Left cardiac atrium (tissue), 4 donors: ENCODE data around the gene UBE2B. TPM values are rescaled to one million over a fixed set of nuclear protein-coding genes. Genes with fewer than 3 reads are reported as not detected.
A peak's percentile ranks its signal among the peaks of the same experiment; 100 is the strongest.

Source experiments
- ATAC-seq, 2 donors: fragments of 200-7000 bp; cut with Tn5 transposase; one replicate each; pipeline ENCODE4 v1.9.1; 2020; ENCODE audit warnings: mild to moderate bottlenecking in 2 of 2, moderate library complexity in 2 of 2
- DNase-seq: peaks from one replicate; pipeline ENCODE4 v3.0.0-alpha.2; 2020
- intact Hi-C, 2 donors: fragments of 100-400 bp; cut with DNase I; formaldehyde crosslinking; loops; one replicate each; pipeline versions ENCODE4 v1.14.1 to v1.15.1; 2022 to 2023
- total RNA-seq, 2 donors: library from RNA; stranded (reverse); fragmentation: NEBNext Ultra II Directional; extraction: Animal tissue kit (Norgen Biotek cat#: 25700); gene quantifications; one replicate each; pipeline ENCODE4 v1.2.1, GENCODE V29; 2021
- donor health status: DM: no; HTN: yes; CAD: no.
- donor health status: DM: no; HTN: yes; CAD: no; lungs with severe emphysema.
- donor health status: DM: yes; HTN: yes; CAD: no.
- donor health status: Dilated cardiomyopathy.

UBE2B gene
- total RNA-seq, 2 donors from 2014 or later: 146 to 166 TPM

DNA sequence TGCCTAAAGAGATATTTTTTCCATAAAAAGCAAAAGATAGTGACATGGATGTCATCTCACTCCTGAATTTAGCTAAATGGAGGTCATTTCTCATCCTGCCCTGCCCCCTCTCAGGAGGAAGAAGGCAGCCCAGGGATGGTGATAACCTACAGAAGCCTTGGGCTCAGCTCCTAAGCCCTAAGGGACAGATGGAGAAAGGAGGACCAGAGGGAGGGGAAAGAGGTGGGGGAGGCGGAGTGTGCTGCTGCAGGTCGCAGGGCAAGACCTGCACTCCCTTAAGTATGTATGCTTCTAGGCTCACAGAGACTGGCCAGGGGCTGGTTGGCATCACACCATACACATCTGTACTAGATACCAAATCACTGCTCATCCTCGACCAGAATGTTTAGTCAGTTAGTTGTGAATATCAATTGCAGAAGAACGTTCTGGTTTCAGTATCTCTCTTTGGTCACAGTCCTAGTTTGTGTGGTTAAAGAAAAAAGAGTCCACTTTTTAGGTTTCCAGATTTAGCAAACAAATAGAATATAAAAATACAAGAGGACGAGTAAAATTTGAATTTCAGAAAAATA, 58.7 kb downstream of the UBE2B start:
- intact Hi-C loops: loop anchor here in 1 of 2 donors (10.0 kb wide), 1 partner anchor 145 kb away; no protein-coding TSS in a partner anchor
- DNase-seq (no peak), ATAC-seq (no peak)

DNA sequence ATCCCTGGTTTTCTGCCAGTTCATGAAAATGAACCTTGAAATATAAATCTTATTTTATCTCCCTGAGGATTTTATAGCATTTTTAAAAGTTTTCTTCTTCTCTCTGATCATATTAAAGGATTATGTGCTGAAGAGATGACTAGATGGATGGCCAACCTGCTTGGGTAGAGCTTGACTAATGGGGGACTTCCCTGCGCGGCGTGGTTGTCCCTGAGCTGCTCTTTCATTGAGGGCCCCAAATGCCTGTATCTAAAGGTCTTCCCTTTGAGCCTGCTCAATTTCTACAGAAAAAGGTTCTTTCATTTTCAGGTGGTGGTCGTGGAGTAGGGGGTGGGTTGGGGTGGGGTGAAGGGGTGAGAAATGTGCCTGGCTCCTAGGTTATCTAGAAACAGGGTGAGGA, 60.8 kb downstream of the UBE2B start:
- no peak for ATAC-seq
- intact Hi-C loops: loop anchor here in 1 of 2 donors (10.0 kb wide), 1 partner anchor 143 kb away; no protein-coding TSS in a partner anchor

DNA sequence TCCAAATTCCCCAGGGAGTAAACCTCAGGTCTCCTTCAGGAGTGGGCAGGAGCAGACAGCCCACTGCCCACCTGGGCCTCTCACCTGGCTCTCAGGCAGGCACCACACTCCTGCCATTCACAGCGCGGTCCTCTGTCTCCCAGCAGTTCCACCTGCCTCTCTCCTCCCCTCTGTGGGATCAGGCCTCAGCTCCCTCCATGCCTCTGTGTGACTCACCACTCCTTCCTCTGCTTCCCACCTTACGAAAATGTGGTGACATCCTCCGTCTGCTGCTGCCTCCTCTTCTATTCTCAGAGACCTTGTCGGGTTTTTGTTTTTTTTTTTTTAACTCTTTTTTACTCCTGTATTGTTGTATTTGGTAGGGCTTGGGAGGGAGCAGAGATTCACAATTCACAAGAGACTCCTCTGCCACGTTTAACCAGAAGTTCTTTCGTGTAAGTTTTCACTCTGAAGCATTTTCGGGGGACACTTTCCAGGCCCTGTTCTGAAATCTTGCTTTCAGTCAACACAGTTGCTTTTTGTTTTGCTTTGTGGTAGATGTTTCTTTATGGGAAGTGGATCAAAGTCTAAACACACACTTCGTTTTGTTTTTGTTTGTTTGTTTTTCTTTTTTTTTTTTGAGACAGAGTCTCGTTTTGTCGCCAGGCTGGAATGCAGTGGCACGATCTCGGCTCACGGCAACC, 61.4 kb downstream of the UBE2B start:
- intact Hi-C loops: loop anchor here in 1 of 2 donors (10.0 kb wide), 1 partner anchor 142 kb away; no protein-coding TSS in a partner anchor
- DNase-seq (no peak), ATAC-seq (no peak)

More for the DNA sequence above, 60.8 kb downstream of the UBE2B start:
- no peak for DNase-seq

DNA sequence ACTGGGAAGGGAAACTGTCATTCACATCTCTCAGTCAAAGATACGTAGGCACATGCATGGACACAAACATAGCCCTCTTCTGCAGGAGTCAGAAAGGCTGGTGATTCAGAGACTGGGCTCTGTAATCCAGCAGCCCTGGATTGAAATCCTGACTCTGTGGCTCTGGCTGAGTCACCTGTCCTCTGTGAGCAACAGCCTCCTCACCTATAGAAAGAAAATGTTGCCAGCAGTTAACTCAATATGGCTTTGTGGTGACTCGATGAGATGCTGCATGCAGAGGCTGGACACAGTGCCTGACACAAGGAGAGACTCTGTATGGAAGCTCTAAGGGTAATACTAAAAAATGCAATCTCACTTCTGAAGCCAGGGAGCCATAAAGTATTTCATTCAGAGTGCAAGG, 64.2 kb downstream of the UBE2B start:
- intact Hi-C loops: loop anchor here in 1 of 2 donors (10.0 kb wide), 1 partner anchor 139 kb away; no protein-coding TSS in a partner anchor
- ATAC-seq: no peak

DNA sequence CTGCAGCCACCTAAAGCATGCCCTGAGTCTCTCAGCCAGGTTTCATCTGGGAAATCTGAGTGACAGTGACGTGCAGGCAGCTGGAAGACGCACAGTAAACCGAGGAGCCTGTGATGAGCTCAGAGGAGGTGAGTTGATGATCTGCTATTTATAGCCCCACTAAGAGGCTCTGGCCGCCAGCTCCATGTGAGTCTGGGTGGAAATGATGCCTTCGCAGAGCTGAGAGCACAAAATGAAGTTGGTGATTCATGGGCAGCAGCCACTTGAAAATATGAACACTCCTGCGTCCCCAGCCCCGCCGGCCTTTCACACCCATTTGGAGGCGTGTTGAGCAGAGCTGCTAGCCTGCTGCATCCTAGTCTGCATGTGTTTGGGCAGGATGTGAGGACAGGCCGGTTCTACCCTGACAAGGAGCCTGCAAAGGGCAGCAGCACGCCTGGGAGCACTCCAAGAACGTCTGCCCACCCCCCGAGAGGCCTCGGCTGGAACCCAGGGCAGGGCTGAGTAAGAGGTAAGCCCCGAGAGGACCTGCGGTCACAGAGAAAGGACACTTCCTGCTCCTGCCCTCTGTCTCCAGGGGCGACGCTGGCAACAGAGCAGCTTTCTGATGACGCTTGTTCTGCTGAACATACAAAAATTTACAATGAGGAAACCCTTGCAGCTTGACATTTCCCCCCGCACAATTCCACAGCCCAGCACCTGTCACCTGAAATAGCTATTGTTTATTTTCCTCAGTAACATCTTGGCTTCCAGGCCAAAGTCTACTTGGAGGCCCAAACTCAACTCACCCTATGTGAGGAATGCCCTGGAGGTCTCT, 65.4 kb downstream of the UBE2B start:
- intact Hi-C loops: loop anchor here in 1 of 2 donors (2.0 to 10.0 kb wide), 2 partner anchors 90 to 138 kb away; no protein-coding TSS in a partner anchor
- peak; percentile 75 to 78 for ATAC-seq
- peak; percentile 74 for DNase-seq

More for the DNA sequence above, 64.2 kb downstream of the UBE2B start:
- no peak for DNase-seq

DNA sequence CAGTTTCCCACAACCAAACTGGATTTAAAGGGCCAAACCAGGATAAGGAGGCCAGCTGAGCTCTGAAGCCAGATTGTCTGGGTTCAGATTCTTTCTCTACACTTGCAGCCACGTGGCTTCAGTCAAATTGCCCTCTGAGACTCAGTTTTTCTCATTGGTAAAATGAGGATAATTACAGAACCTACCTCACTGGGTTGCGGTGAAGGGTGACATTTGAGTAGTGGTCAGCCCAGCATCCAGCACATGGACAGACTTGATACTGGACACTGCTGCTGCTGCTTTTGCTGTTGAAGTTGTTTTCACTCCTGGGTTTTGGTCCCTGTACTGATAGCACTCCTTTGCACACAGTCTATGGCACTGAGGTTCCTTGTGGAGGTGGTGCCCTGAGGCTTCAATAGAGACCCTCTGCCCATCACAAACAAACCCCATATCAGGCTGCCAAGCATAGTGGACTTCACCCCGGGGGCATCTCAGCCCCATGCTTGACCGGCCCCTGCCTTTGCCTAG, 66.0 kb downstream of the UBE2B start:
- DNase-seq (no peak), ATAC-seq (no peak)
- intact Hi-C loops: loop anchor here in 1 of 2 donors (2.0 to 10.0 kb wide), 2 partner anchors 89 to 137 kb away; no protein-coding TSS in a partner anchor

DNA sequence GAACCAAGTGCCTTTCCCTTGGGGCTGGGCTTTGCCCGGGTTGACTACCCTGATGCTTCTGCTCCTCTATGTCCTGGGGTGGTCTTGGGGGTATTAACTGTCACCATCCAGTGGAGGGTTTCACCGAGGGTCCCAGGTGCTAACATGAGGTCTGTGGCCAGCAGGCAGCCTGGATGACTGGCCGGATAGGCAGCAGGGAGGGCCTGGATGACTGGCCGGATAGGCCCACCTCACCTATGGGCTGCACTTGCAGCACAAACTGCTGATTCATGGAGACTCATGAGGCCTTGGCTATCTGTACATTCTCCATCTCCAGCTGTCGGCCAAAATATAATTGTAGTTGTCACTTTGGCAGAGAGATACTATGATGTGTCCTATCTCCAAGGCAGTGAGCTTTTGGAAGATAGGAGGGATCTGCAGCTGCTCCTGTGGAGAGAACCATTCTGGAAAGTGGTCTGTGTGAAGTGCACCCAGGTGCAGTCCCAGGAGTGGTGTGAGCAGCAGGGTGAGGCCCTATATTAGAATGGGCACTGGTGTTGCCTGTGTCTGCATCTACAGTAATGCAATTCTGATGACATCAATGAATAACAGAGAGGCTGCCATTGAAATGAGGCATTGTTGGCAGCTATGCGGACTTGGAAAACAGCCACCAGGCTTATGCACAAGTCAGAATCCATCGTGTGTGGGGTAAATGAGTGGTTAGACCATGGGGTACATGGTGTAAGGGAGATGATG, 66.6 kb downstream of the UBE2B start:
- intact Hi-C loops: loop anchor here in 1 of 2 donors (2.0 to 10.0 kb wide), 2 partner anchors 89 to 137 kb away; no protein-coding TSS in a partner anchor
- ATAC-seq (peak; percentile 2 to 11), DNase-seq (peak; percentile 43)

DNA sequence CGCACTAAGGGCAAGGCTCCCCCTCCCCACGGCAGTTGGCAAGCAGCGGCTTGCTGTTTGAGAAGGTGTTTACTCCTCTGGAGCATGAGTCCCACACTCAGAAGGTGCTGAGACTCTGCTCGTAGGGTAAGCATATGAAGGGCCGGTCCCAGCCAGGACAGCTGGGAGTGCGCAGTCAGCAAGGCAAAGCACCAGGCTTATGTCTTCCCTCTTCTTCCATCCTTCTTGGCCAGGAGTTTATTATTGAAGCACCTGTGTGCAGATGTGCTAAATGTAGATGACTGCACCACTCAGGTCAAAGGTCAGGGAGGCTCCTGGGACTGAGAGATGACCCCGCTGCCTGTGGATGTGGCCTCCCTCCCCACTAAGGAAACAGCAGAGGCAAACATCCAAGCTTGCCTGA, 67.4 kb downstream of the UBE2B start:
- intact Hi-C loops: loop anchor here in 1 of 2 donors (1.0 to 10.0 kb wide), 2 partner anchors 28 to 136 kb away; no protein-coding TSS in a partner anchor
- no peak for DNase-seq
- ATAC-seq: peak; percentile 0 to 1

DNA sequence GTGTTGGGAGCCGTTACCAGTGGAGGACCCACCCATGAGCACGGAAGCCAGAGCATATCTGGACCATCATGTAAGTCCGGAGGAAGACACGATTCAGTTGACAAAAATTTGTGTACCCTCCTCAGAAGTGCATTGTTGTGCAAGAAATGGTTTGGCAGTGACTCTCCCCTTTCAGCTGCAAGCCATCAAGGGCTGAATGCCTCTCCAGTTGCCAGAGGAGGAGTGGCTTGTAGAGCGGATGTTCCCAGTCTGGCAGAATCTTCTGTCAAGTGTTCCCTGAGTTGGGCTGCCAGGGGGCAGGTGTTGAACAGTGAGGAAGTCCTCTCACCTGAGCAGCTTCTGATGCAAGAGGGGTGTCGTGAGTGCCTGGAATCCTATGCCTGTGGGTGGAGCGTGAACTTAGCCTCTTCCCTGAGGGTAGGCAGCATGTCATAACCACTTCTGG, 67.9 kb downstream of the UBE2B start:
- ATAC-seq (peak; percentile 71 to 75), DNase-seq (peak; percentile 84)
- intact Hi-C loops: loop anchor here in 1 of 2 donors (1.0 to 10.0 kb wide), 2 partner anchors 27 to 136 kb away; no protein-coding TSS in a partner anchor

DNA sequence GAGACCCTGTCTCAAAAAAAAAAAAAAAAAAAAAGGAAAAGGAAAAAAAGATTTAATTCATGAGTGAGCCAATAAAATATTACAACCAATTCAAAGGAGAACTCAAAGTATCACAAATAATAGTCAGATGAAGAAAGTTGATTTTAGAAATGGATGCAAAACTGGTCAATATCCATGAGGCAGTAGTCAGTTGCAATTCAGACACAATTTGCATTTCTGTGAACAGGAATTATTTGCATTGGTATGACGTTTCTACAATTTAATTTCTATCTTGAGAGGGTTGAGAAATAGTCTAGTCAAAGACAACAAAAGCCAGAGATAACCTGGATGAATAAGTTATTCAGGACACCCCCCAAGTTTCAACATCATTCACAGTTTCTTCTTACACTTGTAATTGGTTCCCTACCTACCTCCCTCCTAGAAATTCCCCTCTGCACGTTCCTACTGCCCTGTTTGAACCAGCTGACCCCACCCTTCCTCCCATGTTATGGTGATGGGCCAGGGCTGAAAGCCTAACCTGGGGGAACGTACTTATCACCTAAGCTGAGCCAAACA, 68.9 kb downstream of the UBE2B start:
- DNase-seq (no peak), ATAC-seq (no peak)
- intact Hi-C loops: no loop called here

Other genes with a start within 250 kb of the UBE2B start
- 100 to 1,000 TPM; 391 to 436 TPM for gene SKP1, start 194.6 kb upstream of the UBE2B start, total RNA-seq
- 100 to 1,000 TPM; 115 to 157 TPM for gene PPP2CA, start 145.5 kb upstream of the UBE2B start, total RNA-seq
- gene CDKL3, start 4.4 kb upstream of the UBE2B start, total RNA-seq: 1 to 10 TPM; 3.2 to 7.9 TPM
- 10 to 100 TPM; 29.1 to 34.4 TPM for gene CDKN2AIPNL, start 40.3 kb downstream of the UBE2B start, total RNA-seq
- 10 to 100 TPM; 34.7 to 49.0 TPM for gene JADE2, start 154.1 kb downstream of the UBE2B start, total RNA-seq